ENCODE measurements around the gene THOC2. TPM values are rescaled to one million over a fixed set of nuclear protein-coding genes. Genes with fewer than 3 reads are reported as not detected.

The THOC2 gene
- total RNA-seq, 4 donors from 2014 or later: 18.2 to 51.6 (median 22.3) TPM

DNA sequence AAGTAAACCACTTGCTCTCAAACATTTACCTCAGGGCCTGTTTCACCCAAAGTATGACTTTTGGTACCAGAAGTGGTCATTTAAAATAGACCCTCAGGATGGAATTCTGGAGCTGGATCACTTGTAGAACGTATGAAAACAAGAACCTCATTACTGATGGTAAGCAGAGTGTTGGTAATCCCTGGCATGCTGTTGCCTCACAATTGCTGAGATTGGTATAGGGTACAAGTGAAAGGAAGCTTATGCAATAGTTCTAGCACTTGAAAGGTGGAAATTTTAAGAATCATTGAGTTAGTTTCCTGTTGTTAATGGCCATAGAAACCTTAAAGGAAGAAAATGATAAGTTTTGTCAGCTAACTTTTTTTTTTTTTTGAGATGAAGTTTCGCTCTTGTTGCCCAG lies 22.3 kb upstream of the THOC2 start:
- H3K4me3 ChIP-seq: no peak overlapping the region
- H3K27me3 ChIP-seq: no peaks in the 10 kb centered on the region
- intact Hi-C loops (cut with DNase I; ENCODE audit: low total_unique reads) (no loop called here), in situ Hi-C loops (cut with MboI; ENCODE audit: low sequenced_read_pairs in 4 of 4) (no loop called here)
- no peaks in the 10 kb centered on the region for H3K9me3 ChIP-seq
- H3K27ac ChIP-seq: no peak overlapping the region
- TF ChIP-seq POLR2A (IDR thresholded peaks at IDR 0.05): no peak
- TF ChIP-seq, protein P1, sequence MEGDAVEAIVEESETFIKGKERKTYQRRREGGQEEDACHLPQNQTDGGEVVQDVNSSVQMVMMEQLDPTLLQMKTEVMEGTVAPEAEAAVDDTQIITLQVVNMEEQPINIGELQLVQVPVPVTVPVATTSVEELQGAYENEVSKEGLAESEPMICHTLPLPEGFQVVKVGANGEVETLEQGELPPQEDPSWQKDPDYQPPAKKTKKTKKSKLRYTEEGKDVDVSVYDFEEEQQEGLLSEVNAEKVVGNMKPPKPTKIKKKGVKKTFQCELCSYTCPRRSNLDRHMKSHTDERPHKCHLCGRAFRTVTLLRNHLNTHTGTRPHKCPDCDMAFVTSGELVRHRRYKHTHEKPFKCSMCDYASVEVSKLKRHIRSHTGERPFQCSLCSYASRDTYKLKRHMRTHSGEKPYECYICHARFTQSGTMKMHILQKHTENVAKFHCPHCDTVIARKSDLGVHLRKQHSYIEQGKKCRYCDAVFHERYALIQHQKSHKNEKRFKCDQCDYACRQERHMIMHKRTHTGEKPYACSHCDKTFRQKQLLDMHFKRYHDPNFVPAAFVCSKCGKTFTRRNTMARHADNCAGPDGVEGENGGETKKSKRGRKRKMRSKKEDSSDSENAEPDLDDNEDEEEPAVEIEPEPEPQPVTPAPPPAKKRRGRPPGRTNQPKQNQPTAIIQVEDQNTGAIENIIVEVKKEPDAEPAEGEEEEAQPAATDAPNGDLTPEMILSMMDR (IDR thresholded peaks at IDR 0.05 in 4 of 5, conservative IDR thresholded peaks at IDR 0.05 in 1 of 5): no peak
- H3K4me1 ChIP-seq: no peaks in the 10 kb centered on the region
- ATAC-seq (no peak), DNase-seq (no peak)
- no peaks in the 10 kb centered on the region for H3K36me3 ChIP-seq

DNA sequence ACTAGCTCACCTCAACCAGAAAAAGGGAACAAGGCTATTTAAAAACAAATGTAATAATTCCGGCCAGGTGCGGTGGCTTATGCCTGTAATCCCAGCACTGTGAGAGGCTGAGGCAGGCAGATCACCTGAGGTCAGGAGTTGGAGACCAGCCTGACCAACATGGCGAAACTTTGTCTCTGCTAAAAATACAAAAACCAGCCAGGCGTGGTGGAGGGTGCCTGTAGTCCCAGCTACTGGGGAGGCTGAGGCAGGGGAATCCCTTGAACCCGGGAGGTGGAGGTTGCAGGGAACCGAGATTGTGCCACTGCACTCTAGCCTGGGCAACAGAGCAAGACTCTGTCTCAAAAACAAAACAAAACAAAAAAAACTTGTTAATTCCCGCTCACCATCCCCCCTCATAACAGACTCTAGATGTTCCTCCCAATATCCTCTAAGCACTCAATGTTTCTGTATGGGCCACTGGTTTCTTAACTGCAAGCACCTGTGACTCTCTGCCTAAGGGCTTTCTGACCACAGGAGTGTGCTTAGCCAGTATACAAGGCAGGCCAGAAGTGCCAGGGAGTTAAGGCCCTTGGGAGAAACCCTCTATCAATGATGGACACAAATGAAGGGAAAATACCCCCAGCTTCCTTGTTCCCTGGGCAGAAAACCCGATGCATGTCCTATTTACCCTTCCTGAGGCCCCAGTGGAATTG lies 21.0 kb upstream of the THOC2 start:
- DNase-seq: no peak
- Histone ChIP-seq H3K9me3 (no peaks in the 10 kb centered on the region), H3K36me3 (no peaks in the 10 kb centered on the region), H3K27me3 (no peaks in the 10 kb centered on the region), H3K4me3 (no peak overlapping the region), H3K4me1 (no peaks in the 10 kb centered on the region), H3K27ac (no peak overlapping the region)
- ATAC-seq: no peak
- TF ChIP-seq POLR2A (IDR thresholded peaks at IDR 0.05): no peak
- TF ChIP-seq, protein P1 (IDR thresholded peaks at IDR 0.05 in 4 of 5, conservative IDR thresholded peaks at IDR 0.05 in 1 of 5): no peak
- in situ Hi-C loops (cut with MboI; ENCODE audit: low sequenced_read_pairs in 4 of 4): no loop called here
- intact Hi-C loops (cut with DNase I; ENCODE audit: low total_unique reads): no loop called here

DNA sequence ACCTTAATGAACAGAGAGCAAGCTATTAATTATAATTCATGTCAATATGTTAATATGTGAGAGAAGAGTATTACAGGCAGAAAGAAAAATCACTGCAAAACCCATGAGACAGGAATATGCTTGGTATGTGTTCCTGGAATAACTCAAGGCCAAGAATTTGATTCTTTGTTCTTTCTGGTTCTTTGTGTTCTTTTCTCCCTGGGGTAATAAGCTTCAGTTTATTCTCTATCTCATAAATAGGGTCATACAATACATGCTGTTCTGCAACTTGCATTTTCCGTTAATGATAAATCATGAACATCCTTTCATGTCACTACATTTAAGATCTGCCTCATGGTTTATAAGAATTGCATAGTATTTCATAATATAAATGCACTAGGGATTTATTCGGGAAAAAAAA lies 16.8 kb upstream of the THOC2 start:
- Histone ChIP-seq H3K4me3 (no peak overlapping the region), H3K4me1 (no peaks in the 10 kb centered on the region), H3K27ac (no peak overlapping the region), H3K27me3 (no peaks in the 10 kb centered on the region), H3K9me3 (no peaks in the 10 kb centered on the region), H3K36me3 (no peaks in the 10 kb centered on the region)
- no peak for ATAC-seq
- intact Hi-C loops (cut with DNase I; ENCODE audit: low total_unique reads) (no loop called here), in situ Hi-C loops (cut with MboI; ENCODE audit: low sequenced_read_pairs in 4 of 4) (no loop called here)
- TF ChIP-seq, protein P1 (IDR thresholded peaks at IDR 0.05 in 4 of 5, conservative IDR thresholded peaks at IDR 0.05 in 1 of 5): no peak
- TF ChIP-seq POLR2A (IDR thresholded peaks at IDR 0.05): no peak
- DNase-seq: no peak

DNA sequence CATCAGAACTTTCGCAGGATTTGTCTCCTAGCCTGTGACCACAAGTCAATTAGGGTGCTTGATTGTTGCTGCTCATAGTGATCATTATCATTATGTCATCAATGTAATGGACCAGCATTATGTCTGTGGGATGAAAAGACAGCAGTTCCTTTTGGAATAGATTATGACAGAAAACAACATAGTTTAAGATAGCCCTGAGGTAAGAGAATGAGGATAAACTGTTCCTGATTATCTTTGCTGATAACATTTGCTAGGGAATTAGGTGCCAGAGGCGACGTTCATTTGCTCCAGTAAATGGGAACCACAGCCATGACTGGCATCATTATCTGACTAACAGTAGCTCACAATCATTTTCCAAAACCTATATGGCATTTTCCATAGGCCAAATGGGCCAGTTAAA lies 12.7 kb upstream of the THOC2 start:
- intact Hi-C loops (cut with DNase I; ENCODE audit: low total_unique reads): no loop called here

More for the DNA sequence above, 12.7 kb upstream of the THOC2 start:
- DNase-seq: no peak
- no peak for ATAC-seq
- in situ Hi-C loops (cut with MboI; ENCODE audit: low sequenced_read_pairs in 4 of 4): no loop called here
- H3K4me3 ChIP-seq: no peak overlapping the region
- H3K36me3 ChIP-seq: no peaks in the 10 kb centered on the region
- H3K27ac ChIP-seq: no peak overlapping the region
- TF ChIP-seq, protein P1 (IDR thresholded peaks at IDR 0.05 in 4 of 5, conservative IDR thresholded peaks at IDR 0.05 in 1 of 5): no peak
- TF ChIP-seq POLR2A (IDR thresholded peaks at IDR 0.05): no peak
- H3K4me1 ChIP-seq: no peaks in the 10 kb centered on the region
- H3K9me3 ChIP-seq: no peaks in the 10 kb centered on the region
- H3K27me3 ChIP-seq: no peaks in the 10 kb centered on the region
